Activated naive CD4-positive, alpha-beta T cell treated with anti-CD3 and anti-CD28 coated beads, Interleukin-2, amount 10 ng/mL, durations not matched to agents 7 days and 5 days (primary cell): Measurements from ENCODE around the gene PCDHGB1.
"Not testable (repeated sequence)": the region's sequence is repeated elsewhere in the genome, so short reads cannot be mapped to it uniquely, and the experiment has no call there.

ENCODE experiments used
- CTCF ChIA-PET: fragments of 350-600 bp; sonication (Branson Sonifier 250); formaldehyde crosslinking; loops from one replicate; lab custom pipeline; 2021; ENCODE audit warnings: antibody characterized with exemption; lab: Charles Lee
- DNase-seq: peaks from one replicate; pipeline ENCODE4 v3.0.0-alpha.2; 2020
- H3K27ac Mint-ChIP-seq: one replicate; pipeline ENCODE4 v1.8.0; 2021; ENCODE audit warnings: mild to moderate bottlenecking, moderate library complexity, mixed read lengths
- H3K27me3 Mint-ChIP-seq: one replicate; pipeline ENCODE4 v1.8.0; 2021; ENCODE audit warnings: mild to moderate bottlenecking, mixed read lengths
- H3K36me3 Mint-ChIP-seq: one replicate; pipeline ENCODE4 v1.8.0; 2021; ENCODE audit warnings: mixed read lengths
- H3K4me1 Mint-ChIP-seq: one replicate; pipeline ENCODE4 v1.8.0; 2021; ENCODE audit warnings: mixed read lengths
- H3K4me3 Mint-ChIP-seq: one replicate; pipeline ENCODE4 v1.8.0; 2021; ENCODE audit warnings: mild to moderate bottlenecking, moderate library complexity, mixed read lengths
- H3K9me3 Mint-ChIP-seq: one replicate; pipeline ENCODE4 v1.8.0; 2021; ENCODE audit warnings: mixed read lengths

The PCDHGB1 gene

GRCh38 chr5:141332571-141332970 is 17.3 kb upstream of the PCDHGB1 start:
- Mint-ChIP-seq H3K9me3 (peaks cover 22% of the 10 kb centered on the region), H3K27me3 (peaks cover 27% of the 10 kb centered on the region)
- not testable (repeated sequence) for H3K4me3 Mint-ChIP-seq, H3K27ac Mint-ChIP-seq, DNase-seq, H3K36me3 Mint-ChIP-seq, H3K4me1 Mint-ChIP-seq
- CTCF ChIA-PET: interaction anchor here (1.4 to 3.3 kb wide), 2 partner anchors 12 to 14 kb away, joined by 4 to 12 read pairs; partner anchors contain the start of gene TAF7

GRCh38 chr5:141338538-141339306 is 11.2 kb upstream of the PCDHGB1 start, which contains the start of gene PCDHGA2:
Gene PCDHGA2 (plus strand): TSS chr5:141338760.
- Mint-ChIP-seq H3K4me3 (no peak within 1 kb of the TSS), H3K27ac (no peak within 1 kb of the TSS), H3K27me3 (peaks cover 21% of the 10 kb centered on the region), H3K36me3 (no peaks in the 10 kb centered on the region), H3K4me1 (peaks cover 2% of the 10 kb centered on the region), H3K9me3 (peaks cover 25% of the 10 kb centered on the region)
- DNase-seq: no peak
- CTCF ChIA-PET: interaction anchor here (0.6 to 1.6 kb wide), 6 partner anchors 11 to 229 kb away, joined by 3 to 6 read pairs (median 3); partner anchors contain the start of genes PCDHGB1 and TAF7

- H3K36me3 Mint-ChIP-seq, H3K27ac Mint-ChIP-seq, H3K4me3 Mint-ChIP-seq, H3K4me1 Mint-ChIP-seq, DNase-seq: not testable (repeated sequence)
- peaks cover 33% of the 10 kb centered on the region for H3K27me3 Mint-ChIP-seq
- CTCF ChIA-PET: interaction anchor here (0.9 to 1.4 kb wide), 2 partner anchors 172 to 217 kb away, joined by 3 read pairs; no protein-coding TSS in a partner anchor
- peaks cover 33% of the 10 kb centered on the region for H3K9me3 Mint-ChIP-seq
Observed at GRCh38 chr5:141340781-141341354, 9.0 kb upstream of the PCDHGB1 start.

GRCh38 chr5:141342773-141343172 is 7.1 kb upstream of the PCDHGB1 start:
- Mint-ChIP-seq H3K9me3 (peaks cover 36% of the 10 kb centered on the region), H3K4me1 (peaks cover 3% of the 10 kb centered on the region), H3K27ac (no peak overlapping the region), H3K4me3 (no peak overlapping the region), H3K27me3 (peaks cover 40% of the 10 kb centered on the region), H3K36me3 (no peaks in the 10 kb centered on the region)
- no peak for DNase-seq
- CTCF ChIA-PET: interaction anchor here (1.1 to 1.3 kb wide), 2 partner anchors 17 to 24 kb away, joined by 3 to 4 read pairs; partner anchors contain the start of gene PCDHGB2

GRCh38 chr5:141343242-141343952 is 6.5 kb upstream of the PCDHGB1 start, which contains the start of gene PCDHGA3:
Gene PCDHGA3 (plus strand): TSS chr5:141343829. CDS start chr5:141344034, 205 bp downstream.
- CTCF ChIA-PET: interaction anchor here (1.0 to 1.7 kb wide), 12 partner anchors 8 to 77 kb away, joined by 3 to 5 read pairs (median 3); partner anchors contain the start of genes PCDHGA1, PCDHGA11, PCDHGB2 and PCDHGB6
- no peak within 1 kb of the TSS for H3K27ac Mint-ChIP-seq
- H3K9me3 Mint-ChIP-seq: peaks cover 33% of the 10 kb centered on the region
- peaks cover 3% of the 10 kb centered on the region for H3K4me1 Mint-ChIP-seq
- H3K27me3 Mint-ChIP-seq: peaks cover 40% of the 10 kb centered on the region
- peak; percentile 46 for DNase-seq
- peak within 1 kb of the TSS; percentile 52 for H3K4me3 Mint-ChIP-seq
- no peaks in the 10 kb centered on the region for H3K36me3 Mint-ChIP-seq

- Mint-ChIP-seq H3K36me3 (no peaks in the 10 kb centered on the region), H3K27me3 (peaks cover 35% of the 10 kb centered on the region), H3K9me3 (peaks cover 33% of the 10 kb centered on the region), H3K4me3 (peak overlapping the region; percentile 52), H3K27ac (no peak overlapping the region), H3K4me1 (peaks cover 3% of the 10 kb centered on the region)
- DNase-seq: no peak
- CTCF ChIA-PET: interaction anchor here (1.0 to 1.7 kb wide), 12 partner anchors 9 to 77 kb away, joined by 3 to 5 read pairs (median 3); partner anchors contain the start of genes PCDHGA1, PCDHGA11, PCDHGB2 and PCDHGB6
Observed at GRCh38 chr5:141343953-141344463, 5.9 kb upstream of the PCDHGB1 start.

GRCh38 chr5:141345327-141345726 is 4.6 kb upstream of the PCDHGB1 start:
- Mint-ChIP-seq H3K4me1 (peaks cover 3% of the 10 kb centered on the region), H3K36me3 (peaks cover 5% of the 10 kb centered on the region), H3K9me3 (peaks cover 32% of the 10 kb centered on the region), H3K27ac (no peak overlapping the region), H3K4me3 (no peak overlapping the region), H3K27me3 (peaks cover 31% of the 10 kb centered on the region)
- CTCF ChIA-PET: no interaction called here
- DNase-seq: no peak

GRCh38 chr5:141346017-141346416 is 3.9 kb upstream of the PCDHGB1 start:
- H3K36me3 Mint-ChIP-seq, H3K27ac Mint-ChIP-seq, H3K4me1 Mint-ChIP-seq, H3K4me3 Mint-ChIP-seq, DNase-seq: not testable (repeated sequence)
- H3K9me3 Mint-ChIP-seq: peaks cover 35% of the 10 kb centered on the region
- peaks cover 35% of the 10 kb centered on the region for H3K27me3 Mint-ChIP-seq
- CTCF ChIA-PET: interaction anchor here (1.0 to 1.6 kb wide), 3 partner anchors 10 to 24 kb away, joined by 3 to 4 read pairs (median 4); partner anchors contain the start of gene PCDHGB3

- Mint-ChIP-seq H3K9me3 (peaks cover 34% of the 10 kb centered on the region), H3K4me3 (no peak overlapping the region), H3K27ac (no peak overlapping the region), H3K36me3 (peaks cover 8% of the 10 kb centered on the region), H3K4me1 (no peaks in the 10 kb centered on the region), H3K27me3 (peaks cover 45% of the 10 kb centered on the region)
- CTCF ChIA-PET: no interaction called here
- no peak for DNase-seq
Observed at GRCh38 chr5:141351591-141351990, 1.7 kb downstream of the PCDHGB1 start.

GRCh38 chr5:141354900-141355469 is 5.1 kb downstream of the PCDHGB1 start, which contains the start of gene PCDHGA4:
Gene PCDHGA4 (plus strand): TSS chr5:141355021. CDS start chr5:141355108, 87 bp downstream.
- H3K4me1 Mint-ChIP-seq: no peaks in the 10 kb centered on the region
- H3K4me3 Mint-ChIP-seq: peak within 1 kb of the TSS; percentile 15
- CTCF ChIA-PET: interaction anchor here (0.9 to 1.5 kb wide), 8 partner anchors 8 to 209 kb away, joined by 3 to 5 read pairs (median 3); partner anchors contain the start of genes PCDHGA3 and PCDHGA6

GRCh38 chr5:141355641-141356040 is 5.7 kb downstream of the PCDHGB1 start:
- DNase-seq: no peak
- H3K9me3 Mint-ChIP-seq: peaks cover 29% of the 10 kb centered on the region
- CTCF ChIA-PET: interaction anchor here (0.9 to 1.5 kb wide), 10 partner anchors 9 to 208 kb away, joined by 3 to 5 read pairs (median 3); partner anchors contain the start of genes PCDHGA3 and PCDHGA6
- H3K4me3 Mint-ChIP-seq: no peak overlapping the region
- H3K36me3 Mint-ChIP-seq: peaks cover 6% of the 10 kb centered on the region
- H3K27ac Mint-ChIP-seq: no peak overlapping the region
- H3K4me1 Mint-ChIP-seq: no peaks in the 10 kb centered on the region
- H3K27me3 Mint-ChIP-seq: peaks cover 49% of the 10 kb centered on the region

More at GRCh38 chr5:141354900-141355469, 5.1 kb downstream of the PCDHGB1 start, which contains the start of gene PCDHGA4:
- H3K27me3 Mint-ChIP-seq: peaks cover 51% of the 10 kb centered on the region
- no peak for DNase-seq
- H3K9me3 Mint-ChIP-seq: peaks cover 30% of the 10 kb centered on the region
- peaks cover 8% of the 10 kb centered on the region for H3K36me3 Mint-ChIP-seq
- no peak within 1 kb of the TSS for H3K27ac Mint-ChIP-seq

GRCh38 chr5:141356133-141356532 is 6.2 kb downstream of the PCDHGB1 start:
- Mint-ChIP-seq H3K9me3 (peaks cover 30% of the 10 kb centered on the region), H3K4me3 (no peak overlapping the region), H3K27me3 (peaks cover 50% of the 10 kb centered on the region), H3K27ac (no peak overlapping the region), H3K36me3 (peaks cover 8% of the 10 kb centered on the region), H3K4me1 (no peaks in the 10 kb centered on the region)
- CTCF ChIA-PET: interaction anchor here (0.9 to 1.3 kb wide), 7 partner anchors 9 to 208 kb away, joined by 3 to 5 read pairs (median 3); partner anchors contain the start of genes PCDHGA3 and PCDHGA6
- no peak for DNase-seq

- Mint-ChIP-seq H3K27me3 (peaks cover 52% of the 10 kb centered on the region), H3K4me1 (no peaks in the 10 kb centered on the region), H3K36me3 (peaks cover 8% of the 10 kb centered on the region), H3K27ac (no peak overlapping the region), H3K4me3 (no peak overlapping the region), H3K9me3 (peaks cover 33% of the 10 kb centered on the region)
- CTCF ChIA-PET: no interaction called here
- no peak for DNase-seq
Observed at GRCh38 chr5:141356950-141357349, 7.1 kb downstream of the PCDHGB1 start.
